Measurements from ENCODE around the gene HS2ST1.
A peak's percentile ranks its signal among the peaks of the same experiment; 100 is the strongest.
"Not testable (repeated sequence)": the region's sequence is repeated elsewhere in the genome, so short reads cannot be mapped to it uniquely, and the experiment has no call there.

The HS2ST1 gene

DNA sequence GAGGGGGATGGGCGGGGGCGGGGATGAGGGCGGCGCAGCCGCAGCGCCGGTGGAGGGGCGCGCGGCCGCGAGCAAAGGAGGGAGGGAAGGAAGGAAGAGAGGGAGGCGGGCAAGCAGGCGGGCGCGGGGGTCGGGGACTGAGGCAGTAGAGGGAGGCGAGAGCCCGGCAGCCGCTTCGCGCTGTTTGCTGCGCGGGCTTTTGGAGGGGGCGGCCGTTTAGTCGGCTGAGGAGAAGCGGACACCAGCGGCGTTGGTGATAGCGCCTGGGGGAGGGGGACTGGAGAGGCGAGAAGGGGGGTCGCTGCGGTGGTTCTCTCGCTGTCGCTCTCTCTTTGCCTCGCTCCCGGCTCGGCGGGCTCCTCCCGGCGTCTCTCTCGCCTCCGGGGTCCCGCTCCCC, at the start of gene HS2ST1:
TSS of gene HS2ST1 (plus strand) at position 35 of the 397 bp plus-strand sequence.
- no peak for DNase-seq

GRCh38 chr1:86865973-86866637, 48.3 kb upstream of the HS2ST1 start:
- DNase-seq = no peak

GRCh38 chr1:86866665-86867064, 47.8 kb upstream of the HS2ST1 start:
- no peak for DNase-seq

- not testable (repeated sequence) for DNase-seq
Observed at GRCh38 chr1:86867278-86867677, 47.2 kb upstream of the HS2ST1 start.

DNA sequence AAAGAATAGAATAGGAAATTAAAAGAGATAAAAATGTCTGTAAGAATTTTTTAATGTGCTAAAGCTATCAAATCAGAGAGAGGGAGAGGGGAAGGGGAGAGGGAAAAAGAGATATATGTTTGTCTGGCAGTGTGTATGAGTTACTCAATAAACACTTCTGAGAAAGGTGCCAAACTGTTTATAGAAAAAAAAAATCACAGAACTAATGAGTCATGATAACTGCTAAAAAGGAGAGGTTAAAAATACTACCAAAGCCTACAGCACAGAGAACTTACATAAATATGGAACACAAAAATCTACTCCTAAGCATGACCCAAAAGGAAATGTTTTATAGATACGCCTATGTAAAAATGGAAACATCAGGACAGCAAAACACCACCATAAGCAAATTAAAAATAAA, 46.0 kb upstream of the HS2ST1 start:
- no peak for DNase-seq

DNA sequence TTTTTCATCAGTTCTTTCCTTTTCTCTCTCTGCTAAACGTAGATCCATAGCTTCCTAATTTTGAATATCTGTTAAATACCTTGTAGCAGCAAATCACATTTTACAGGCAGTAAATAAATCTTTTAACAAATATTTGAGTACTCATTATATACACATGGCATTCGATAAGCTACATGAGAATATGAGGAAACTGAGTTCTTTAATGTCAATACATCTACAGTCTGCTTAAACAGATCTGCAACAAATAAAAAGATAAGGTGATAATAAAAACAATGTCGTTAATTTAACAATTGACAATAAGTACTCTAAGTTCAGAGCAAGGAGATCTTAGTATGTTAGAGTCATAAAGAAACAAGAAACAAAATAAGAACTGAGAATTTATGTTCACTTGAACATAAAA, 43.4 kb upstream of the HS2ST1 start:
- DNase-seq = no peak

DNA sequence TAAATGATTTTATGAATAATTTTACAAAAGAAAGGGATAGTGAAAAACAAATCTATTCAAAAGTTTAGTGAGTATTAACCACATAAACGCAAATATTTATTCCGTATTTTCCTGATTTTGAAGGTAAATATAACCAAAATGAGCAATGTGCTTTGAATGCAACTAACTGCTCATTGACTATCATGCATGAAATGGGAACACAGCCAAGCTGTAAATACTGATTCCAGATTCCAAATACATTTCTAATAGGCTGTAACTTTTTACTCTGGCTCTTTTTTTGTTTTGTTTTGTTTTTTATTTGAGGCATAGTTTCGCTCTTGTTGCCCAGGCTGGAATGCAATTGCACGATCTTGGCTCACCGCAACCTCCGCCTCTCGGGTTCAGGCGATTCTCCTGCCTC, 42.3 kb upstream of the HS2ST1 start:
- DNase-seq = no peak

- DNase-seq = no peak
Observed at GRCh38 chr1:86875722-86876121, 38.7 kb upstream of the HS2ST1 start.

- DNase-seq = no peak
Observed at GRCh38 chr1:86887479-86888162, 26.8 kb upstream of the HS2ST1 start.

- DNase-seq = no peak
Observed at GRCh38 chr1:86888327-86888726, 26.1 kb upstream of the HS2ST1 start.

DNA sequence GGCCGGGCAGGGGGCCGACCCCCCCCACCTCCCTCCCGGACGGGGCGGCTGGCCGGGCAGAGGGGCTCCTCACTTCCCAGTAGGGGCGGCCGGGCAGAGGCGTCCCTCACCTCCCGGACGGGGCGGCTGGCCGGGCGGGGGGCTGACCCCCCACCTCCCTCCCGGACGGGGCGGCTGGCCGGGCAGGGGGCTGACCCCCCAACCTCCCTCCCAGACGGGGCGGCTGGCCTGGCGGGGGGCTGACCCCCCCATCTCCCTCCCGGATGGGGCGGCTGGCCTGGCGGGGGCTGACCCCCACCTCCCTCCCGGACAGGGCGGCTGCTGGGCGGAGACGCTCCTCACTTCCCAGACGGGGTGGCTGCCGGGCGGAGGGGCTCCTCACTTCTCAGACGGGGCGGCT, 15.0 kb upstream of the HS2ST1 start:
- DNase-seq = not testable (repeated sequence)

GRCh38 chr1:86905875-86906274, 8.6 kb upstream of the HS2ST1 start:
- DNase-seq = no peak

GRCh38 chr1:86906419-86906818, 8.0 kb upstream of the HS2ST1 start:
- no peak for DNase-seq

- DNase-seq = no peak
Observed at GRCh38 chr1:86912281-86912900, 2.0 kb upstream of the HS2ST1 start.

- DNase-seq = no peak
Observed at GRCh38 chr1:86913399-86913895, 988 bp upstream of the HS2ST1 start.

DNA sequence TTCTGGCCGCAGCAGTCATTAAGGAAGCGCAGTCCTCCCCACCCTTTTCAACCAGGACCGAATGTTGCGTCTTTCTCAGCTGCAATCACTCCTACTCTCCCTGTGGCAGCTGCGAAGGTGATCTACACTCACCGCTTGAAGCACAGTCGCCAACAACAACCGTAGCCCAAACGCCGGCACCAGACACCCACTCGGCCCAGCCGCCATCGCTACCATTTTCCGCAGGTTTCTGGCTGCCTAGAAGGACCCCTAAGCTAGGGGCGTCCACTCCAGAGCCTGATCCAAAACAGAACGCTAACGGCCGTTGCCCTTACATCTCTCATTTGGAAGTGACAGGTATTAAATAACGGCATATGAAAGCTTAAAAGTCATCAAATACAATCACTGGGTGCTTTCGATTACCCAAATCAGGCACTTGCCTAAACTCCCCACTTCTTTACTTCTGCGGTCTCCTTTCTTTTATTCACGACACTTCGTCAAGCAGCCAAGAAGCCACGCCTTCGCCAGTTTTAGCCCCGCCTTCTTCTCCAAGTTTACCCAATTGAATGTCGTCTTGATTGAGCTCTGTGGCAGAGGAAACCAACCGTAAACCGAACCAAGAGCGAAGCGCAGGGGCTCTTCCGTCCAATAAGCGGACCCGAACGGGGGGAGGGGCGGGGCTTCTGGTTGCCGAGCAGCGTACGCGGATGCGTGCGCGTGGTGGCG, 387 bp upstream of the HS2ST1 start, which contains the start of gene SELENOF:
TSS of gene SELENOF (minus strand) at position 231 of the 705 bp plus-strand sequence. CDS start at position 216, 15 bp downstream.
- DNase-seq = peak; percentile 98

DNA sequence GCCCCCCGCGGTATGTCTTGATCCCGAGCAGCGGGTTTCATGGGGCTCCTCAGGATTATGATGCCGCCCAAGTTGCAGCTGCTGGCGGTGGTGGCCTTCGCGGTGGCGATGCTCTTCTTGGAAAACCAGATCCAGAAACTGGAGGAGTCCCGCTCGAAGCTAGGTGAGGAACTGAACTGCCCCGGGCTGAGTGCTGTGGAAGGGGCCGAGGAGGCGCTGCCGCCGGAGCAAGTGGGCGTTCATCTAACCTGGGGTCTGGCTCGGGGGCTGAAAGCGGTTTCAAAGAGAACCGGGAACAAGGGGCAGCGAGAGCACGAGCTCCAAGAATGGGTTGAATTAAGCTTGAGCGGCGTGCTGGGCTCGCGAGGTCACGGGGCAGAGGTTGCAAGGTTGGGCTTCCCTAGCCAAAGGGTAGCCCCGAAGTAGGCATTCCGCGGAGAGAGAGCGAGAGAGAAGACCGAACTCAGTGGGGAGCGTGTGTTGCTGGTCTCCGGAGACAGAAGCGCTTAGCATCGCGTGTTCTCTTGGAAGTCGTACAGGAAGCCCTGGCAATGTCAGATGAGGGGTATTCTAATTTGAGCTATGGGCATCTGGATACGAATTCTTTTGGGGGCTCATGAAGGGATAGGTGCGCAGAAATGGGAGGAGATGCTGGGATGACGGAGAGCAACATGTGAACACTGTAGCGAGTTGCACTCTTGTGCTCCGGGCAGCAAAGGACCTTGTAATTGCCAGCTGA, 732 bp downstream of the HS2ST1 start:
- no peak for DNase-seq

- DNase-seq = no peak
Observed at GRCh38 chr1:86915737-86916235, 1.4 kb downstream of the HS2ST1 start.

GRCh38 chr1:86916752-86917151, 2.3 kb downstream of the HS2ST1 start:
- no peak for DNase-seq

GRCh38 chr1:86922445-86922844, 8.0 kb downstream of the HS2ST1 start:
- DNase-seq = no peak

- DNase-seq = no peak
Observed at GRCh38 chr1:86924324-86924960, 10.0 kb downstream of the HS2ST1 start.

GRCh38 chr1:86925742-86926141, 11.3 kb downstream of the HS2ST1 start:
- no peak for DNase-seq
